GM21367 (cell line): ENCODE measurements around the gene JARID2.

Experiments
- ATAC-seq: cut with Tn5 transposase; IDR thresholded peaks from one replicate; pipeline ENCODE4 v1.9.1; 2021; ENCODE audit not compliant: unreplicated experiment

Gene JARID2

GRCh38 chr6:15513131-15513771 lies 267.4 kb downstream of the JARID2 start:
- no peak for ATAC-seq

- no peak for ATAC-seq
Measured at GRCh38 chr6:15513801-15514711, 268.2 kb downstream of the JARID2 start.

- ATAC-seq, result no peak
Measured at GRCh38 chr6:15515226-15515625, 269.4 kb downstream of the JARID2 start.

DNA sequence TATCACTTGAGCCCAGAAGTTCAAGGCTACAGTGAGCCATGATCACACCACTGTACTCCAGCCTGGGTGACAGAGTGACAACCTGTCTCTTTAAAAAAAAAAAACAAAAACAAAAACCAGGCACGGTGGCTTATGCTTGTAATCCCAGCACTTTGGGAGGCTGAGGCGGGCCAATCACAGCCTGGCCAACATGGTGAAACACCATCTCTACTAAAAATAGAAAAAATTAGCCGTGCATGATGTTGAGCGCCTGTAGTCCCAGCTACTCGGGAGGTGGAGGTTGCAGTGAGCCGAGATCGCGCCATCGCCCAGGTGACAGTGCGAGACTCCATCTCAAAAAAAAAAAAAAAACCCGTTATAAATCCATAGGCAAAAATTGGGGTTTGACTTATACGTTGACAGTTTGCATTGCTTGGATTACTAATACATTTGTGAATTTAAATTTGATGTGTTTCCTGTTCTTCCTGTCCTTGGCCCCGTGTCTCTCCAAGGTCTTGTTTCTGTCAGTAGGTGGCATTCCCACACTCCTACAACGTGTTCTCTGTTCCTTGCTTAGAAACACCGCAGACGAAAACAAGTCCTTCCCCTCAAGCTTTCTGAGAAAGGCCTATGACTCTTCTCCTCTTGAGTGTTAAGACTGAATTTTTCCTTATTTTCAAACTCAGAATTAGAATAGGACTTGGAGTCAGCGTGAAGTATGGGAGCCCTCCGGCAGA lies 269.9 kb downstream of the JARID2 start:
- no peak for ATAC-seq

DNA sequence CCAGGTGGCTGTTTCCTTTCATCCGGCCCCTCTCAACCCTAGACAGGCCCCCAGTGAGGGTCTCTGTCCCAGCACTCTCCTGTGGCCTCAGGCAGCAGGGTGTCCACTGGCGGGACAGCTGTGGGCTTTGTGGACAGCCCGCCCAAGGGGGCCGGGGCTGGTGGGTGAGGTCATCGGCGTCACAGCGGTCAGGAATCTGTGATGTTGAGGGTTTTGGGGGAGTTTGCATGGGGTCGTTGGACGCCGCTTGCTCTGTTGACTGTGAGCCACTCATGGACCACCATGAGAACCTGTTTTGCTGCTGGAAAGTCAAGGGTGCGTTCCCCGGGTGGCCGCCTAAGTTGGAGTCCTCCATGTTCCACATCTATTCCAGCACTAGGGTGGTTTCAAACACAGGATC lies 270.5 kb downstream of the JARID2 start:
- ATAC-seq, result no peak

DNA sequence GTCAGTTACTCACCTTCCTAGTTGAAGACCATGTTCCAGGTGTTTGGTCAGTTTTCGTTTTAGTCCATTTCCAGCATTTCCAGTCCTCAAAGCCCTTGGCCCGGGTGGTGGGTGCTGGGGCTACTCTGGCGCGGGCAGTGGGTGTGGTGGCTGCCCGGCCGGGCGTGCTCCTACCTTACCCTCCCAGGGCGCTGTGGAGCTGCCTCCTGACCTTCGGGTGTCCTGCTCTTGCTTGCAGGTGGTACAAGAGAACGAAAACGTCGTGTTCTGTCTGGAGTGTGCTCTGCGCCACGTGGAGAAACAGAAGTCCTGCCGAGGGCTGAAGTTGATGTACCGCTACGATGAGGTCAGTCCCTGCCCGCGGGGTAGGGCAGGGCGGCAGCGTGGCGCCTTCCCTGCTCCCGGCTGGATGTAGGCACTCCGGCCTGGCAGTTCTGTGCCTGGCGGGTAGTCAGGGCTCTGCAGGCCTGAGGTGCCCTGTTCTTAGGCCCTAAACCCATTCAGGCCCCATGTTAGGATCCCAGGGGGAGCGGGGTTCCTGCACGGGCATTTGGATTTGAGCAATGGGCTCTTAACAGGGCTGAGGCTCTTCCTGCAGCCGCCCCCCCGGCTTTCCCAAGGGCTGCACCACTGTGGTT lies 271.2 kb downstream of the JARID2 start:
- no peak for ATAC-seq

DNA sequence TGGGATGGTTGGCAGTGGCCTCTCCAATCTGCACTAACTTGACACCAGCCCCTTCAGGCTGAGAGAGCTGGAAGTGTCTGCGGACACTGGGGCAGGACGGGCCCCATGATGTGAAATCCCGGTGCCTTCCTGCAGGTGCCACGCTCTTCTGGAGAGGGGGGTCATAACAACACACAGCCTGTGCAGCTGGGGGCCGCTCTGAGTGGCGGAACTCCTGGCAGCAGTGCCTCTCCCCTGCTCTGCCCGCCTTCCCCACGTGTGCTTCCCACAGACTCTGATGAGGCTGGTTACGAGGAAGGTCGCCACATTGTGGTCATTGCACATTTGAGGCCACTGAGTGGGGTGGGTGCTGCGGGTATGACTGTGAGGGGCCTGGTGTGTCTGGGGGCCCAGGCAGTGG lies 271.7 kb downstream of the JARID2 start:
- no peak for ATAC-seq

GRCh38 chr6:15518057-15518456 lies 272.2 kb downstream of the JARID2 start:
- ATAC-seq, result no peak

DNA sequence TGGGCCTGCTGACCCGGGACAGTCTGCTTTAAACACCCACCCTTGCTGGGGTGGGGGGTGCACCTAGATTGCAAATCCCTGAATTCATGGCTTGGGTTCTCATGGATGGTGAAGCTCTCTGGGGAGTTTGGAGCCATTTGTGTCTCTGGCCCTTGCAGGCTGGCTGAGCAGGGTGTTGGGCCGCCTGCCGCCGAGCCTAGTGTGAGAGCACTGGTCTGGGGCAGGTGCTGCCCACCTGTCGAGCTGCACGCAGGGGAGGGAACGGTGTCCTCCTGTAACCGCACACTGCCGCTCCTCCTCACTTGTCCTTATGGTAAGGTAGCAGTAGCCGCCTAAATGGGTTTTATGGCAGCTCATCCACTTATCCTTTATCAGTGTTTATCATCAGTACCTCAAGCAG lies 273.0 kb downstream of the JARID2 start:
- no peak for ATAC-seq

DNA sequence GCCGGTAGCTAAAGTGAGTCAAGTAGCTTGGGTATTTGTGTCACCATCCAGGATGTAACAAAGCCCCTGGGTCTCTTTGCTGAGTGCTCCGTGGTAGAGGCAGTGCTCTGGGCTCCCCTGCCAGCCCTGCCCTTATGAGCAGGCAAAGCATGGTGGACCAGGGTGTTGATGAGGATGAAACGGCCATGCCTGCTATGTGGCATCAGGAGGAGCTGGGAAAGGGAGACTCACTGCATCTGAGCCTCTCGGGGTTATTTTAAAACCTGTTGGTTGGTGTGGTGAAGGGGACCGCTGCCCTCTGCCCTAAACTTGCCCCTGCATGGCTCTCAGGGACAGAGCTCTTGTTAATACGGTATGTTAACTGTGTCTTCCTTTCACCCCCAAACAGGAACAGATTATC lies 273.8 kb downstream of the JARID2 start:
- ATAC-seq, result no peak

- no peak for ATAC-seq
Measured at GRCh38 chr6:15520626-15521203, 274.8 kb downstream of the JARID2 start.

DNA sequence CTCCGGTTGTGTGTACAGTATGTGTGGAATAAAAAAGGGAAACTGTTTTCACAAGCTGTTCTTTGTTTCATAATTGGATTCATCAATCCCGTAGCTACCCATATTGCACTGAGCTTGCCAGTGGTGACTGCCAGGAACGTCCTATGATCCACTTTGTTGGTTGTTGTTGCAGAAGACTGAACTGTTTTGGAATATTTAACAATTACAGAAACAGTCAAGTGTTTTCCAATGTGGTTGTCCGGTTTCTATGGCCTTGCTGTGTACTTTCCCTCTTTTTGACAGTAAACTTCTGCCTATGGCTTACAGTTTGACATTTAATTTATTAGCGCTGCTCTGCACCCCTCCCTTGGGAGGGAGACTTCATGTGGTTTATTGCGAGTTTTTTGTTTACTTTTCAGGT lies 275.7 kb downstream of the JARID2 start:
- ATAC-seq, result no peak

DNA sequence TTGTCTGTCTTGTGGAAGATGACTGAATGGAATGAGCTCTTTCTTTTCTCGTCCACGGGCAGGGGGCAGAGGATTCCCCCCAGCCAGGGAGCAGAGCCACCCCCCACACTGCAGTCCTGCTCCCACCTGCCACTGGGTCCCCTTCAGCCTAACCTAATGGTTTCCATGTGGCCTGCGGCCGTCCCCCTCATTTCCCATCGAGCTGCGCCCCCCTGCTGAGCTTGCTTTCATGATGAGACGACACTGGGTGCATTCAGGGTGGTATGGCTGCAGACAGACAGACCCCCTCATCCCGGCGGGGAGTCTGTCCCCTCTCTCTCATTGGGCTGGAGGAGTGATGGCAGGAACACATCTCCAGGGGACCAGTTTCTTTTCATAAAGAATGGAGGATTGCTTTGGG lies 276.2 kb downstream of the JARID2 start:
- ATAC-seq, result no peak

DNA sequence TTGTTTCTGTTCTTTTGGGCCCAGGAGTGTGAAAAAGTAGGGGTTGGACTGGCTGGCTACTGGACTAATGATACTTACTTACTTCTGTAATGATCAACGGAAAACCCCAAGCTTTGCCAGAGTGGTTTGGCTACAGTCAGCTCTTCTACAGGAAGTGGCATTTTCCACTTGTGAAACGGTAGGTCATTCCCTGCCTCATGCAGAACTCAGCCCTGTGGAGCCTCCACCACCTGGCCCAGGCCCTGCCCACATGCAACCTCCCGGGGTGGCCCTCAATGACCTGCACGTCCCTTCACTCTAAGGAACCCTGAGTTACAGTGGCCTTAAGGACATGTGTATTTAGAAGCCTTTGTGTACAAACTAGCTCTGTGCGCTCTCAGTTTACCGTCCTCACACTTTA lies 276.6 kb downstream of the JARID2 start:
- no peak for ATAC-seq

GRCh38 chr6:15522856-15523529 lies 277.1 kb downstream of the JARID2 start:
- no peak for ATAC-seq

DNA sequence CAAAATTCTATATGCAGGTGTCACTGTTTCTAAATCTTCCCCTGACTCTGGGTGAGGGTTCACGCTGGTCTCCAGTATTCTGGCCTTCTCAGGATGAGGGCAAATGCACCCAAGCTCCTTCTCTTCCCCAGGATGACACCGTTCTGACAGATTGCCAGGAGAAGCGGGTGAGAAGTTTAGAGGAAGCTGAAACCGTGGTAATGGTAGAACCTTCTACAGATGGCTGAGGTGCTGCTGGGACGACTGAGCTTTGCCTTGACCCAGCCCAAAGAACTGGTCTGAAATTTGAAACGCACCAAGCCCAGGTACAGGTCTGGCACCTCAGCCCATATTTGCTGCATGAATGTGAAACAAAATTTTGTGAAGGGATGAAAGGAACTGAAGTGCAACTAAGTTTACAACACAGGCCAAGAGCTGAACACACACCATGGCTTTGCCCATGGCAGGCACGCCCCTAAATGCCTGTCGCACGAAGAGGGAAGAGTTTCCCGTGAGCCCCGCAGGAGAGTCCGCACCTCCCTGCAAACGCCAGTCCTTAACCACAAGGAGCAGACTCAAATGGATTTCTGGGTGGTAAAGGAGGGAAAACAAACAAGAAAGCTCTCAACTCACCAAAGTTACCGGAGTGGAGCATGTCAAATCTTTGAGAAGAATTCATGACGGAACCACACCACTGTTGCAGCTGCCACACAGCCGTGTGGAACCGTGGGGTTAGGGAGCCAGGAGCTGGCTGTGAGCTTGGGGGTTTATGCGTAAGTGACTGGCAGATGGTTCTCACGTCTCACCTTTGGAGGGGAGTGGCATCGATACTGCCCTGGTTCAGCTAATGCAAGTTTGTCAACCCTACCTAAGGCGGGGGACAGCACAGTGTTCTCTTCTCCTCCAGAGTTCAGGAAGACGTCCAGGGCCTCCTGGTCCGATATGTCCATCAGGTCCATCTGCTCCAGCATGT lies 278.1 kb downstream of the JARID2 start:
- no peak for ATAC-seq

DNA sequence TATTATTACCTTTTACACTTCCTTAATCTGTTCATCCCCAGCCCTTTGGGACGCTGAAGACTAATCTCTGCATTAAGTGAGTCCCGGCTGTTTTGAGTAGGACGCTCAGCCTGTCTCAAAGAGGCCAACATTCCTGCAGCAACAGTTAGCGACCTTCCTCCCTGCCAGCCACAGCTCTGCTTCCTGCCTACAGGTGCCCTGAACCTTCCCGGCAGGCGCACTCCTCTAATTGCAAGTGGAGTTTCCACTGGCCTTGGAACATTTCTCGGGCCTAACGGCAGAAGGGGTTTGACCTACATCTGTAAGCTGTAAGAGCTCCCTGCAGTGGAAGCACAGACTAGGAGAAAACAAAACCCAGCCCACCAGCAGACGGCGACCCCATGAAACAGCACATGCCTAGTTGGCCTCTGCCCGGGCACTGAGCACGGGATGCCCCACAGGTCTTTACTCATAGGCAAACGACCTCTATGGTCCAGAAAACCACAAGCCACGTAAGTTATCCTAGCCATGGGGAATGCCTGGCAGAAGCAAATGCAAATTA lies 279.1 kb downstream of the JARID2 start:
- ATAC-seq, result no peak

- no peak for ATAC-seq
Measured at GRCh38 chr6:15526212-15526701, 280.4 kb downstream of the JARID2 start.
